SK-N-SH (cell line): ENCODE measurements around the gene HNRNPM.
"Not testable (repeated sequence)": the region's sequence is repeated elsewhere in the genome, so short reads cannot be mapped to it uniquely, and the experiment has no call there.

Experiments
- CHD2 ChIP-seq: fragments of 150-350 bp; IDR thresholded peaks from 2 replicates; pipeline ENCODE4 v1.6.1; 2018; ENCODE audit warnings: low read length; ENCODE audit not compliant: partially characterized antibody
- CTCF ChIP-seq: fragments of 200-600 bp; sonication (generic); IDR thresholded peaks from 2 replicates; pipeline ENCODE4 v1.6.1; 2017; ENCODE audit warnings: antibody characterized with exemption, mild to moderate bottlenecking, moderate library complexity
- FOXM1 ChIP-seq: IDR thresholded peaks from 2 replicates; pipeline ENCODE4 v1.4.0; 2012; ENCODE audit warnings: low read depth, mild to moderate bottlenecking
- JUND ChIP-seq: IDR thresholded peaks from 2 replicates; pipeline ENCODE4 v1.4.0; 2012
- MAX ChIP-seq: IDR thresholded peaks from 2 replicates; pipeline ENCODE4 v1.4.0; 2012; ENCODE audit warnings: low read depth
- POLR2AphosphoS5 ChIP-seq: IDR thresholded peaks from 2 replicates; pipeline ENCODE4 v1.6.1; 2012; ENCODE audit warnings: low read depth, low read length
- REST ChIP-seq: IDR thresholded peaks from 2 replicates; pipeline ENCODE4 v1.6.1; 2012; ENCODE audit warnings: mild to moderate bottlenecking, low read depth, low read length, moderate library complexity
- TAF1 ChIP-seq: IDR thresholded peaks from 2 replicates; pipeline ENCODE4 v1.6.1; 2012; ENCODE audit warnings: low read depth, mild to moderate bottlenecking, low read length, moderate library complexity, borderline replicate concordance
- TEAD4 ChIP-seq: IDR thresholded peaks from 2 replicates; pipeline ENCODE4 v1.4.0; 2012; ENCODE audit warnings: mild to moderate bottlenecking, borderline replicate concordance; ENCODE audit not compliant: insufficient read depth
- USF2 ChIP-seq: fragments of 150-350 bp; IDR thresholded peaks from 2 replicates; pipeline ENCODE4 v1.6.1; 2017; ENCODE audit warnings: antibody characterized with exemption, low read length, low read depth, borderline replicate concordance
- ZBTB33 ChIP-seq: IDR thresholded peaks from 2 replicates; pipeline ENCODE4 v1.4.0; 2012; ENCODE audit warnings: low read depth, borderline replicate concordance

DNA sequence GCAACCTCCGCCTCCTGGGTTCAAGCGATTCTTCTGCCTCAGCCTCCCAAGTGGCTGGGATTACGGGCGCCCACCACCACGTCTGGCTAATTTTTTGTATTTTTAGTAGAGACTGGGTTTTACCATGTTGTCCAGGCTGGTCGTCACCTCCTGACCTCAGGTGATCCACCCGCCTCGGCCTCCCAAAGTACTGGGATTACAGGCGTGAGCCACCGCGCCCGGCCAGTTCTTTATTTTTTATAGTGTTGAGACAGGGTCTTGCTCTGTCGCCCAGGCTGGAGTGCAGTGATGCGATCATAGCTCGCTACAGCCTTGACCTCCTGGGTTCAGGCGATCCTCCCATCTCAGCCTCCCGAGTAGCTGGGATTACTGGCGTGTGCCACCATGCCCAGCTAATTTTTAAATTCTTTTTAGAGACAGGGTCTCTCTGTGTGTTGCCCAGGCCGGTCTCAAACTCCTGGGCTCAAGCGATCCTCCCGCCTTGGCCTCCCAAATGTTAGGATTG is 69.8 kb downstream of the HNRNPM start:
- not testable (repeated sequence) for TF ChIP-seq CTCF, TEAD4, ZBTB33, REST, POLR2AphosphoS5, JUND, CHD2, USF2, MAX, TAF1, FOXM1
